ENCODE measurements around the gene VWDE.

VWDE gene

GRCh38 chr7:12314199-12314598, 89.5 kb downstream of the VWDE start:
- Mint-ChIP-seq H3K27ac (no peak overlapping the region), H3K36me3 (ENCODE audit: insufficient read depth) (no peaks in the 10 kb centered on the region), H3K4me1 (ENCODE audit: low read depth in 2 of 2) (no peaks in the 10 kb centered on the region), H3K9me3 (no peaks in the 10 kb centered on the region), H3K4me3 (no peak overlapping the region), H3K27me3 (peaks cover 8 to 16% of the 10 kb centered on the region in 2 donors)
- DNase-seq (no peak), ATAC-seq (replicated peaks) (no peak)

GRCh38 chr7:12305502-12305901, 98.2 kb downstream of the VWDE start:
- ATAC-seq (replicated peaks) (no peak), DNase-seq (no peak)
- Mint-ChIP-seq H3K4me1 (ENCODE audit: low read depth in 2 of 2) (peaks cover 0 to 2% of the 10 kb centered on the region in 2 donors), H3K27ac (peak overlapping the region in 1 of 2 donors; percentile 38), H3K27me3 (peaks cover 13 to 16% of the 10 kb centered on the region in 2 donors), H3K36me3 (ENCODE audit: insufficient read depth) (no peaks in the 10 kb centered on the region), H3K4me3 (no peak overlapping the region), H3K9me3 (no peaks in the 10 kb centered on the region)

- no peak for DNase-seq
- Mint-ChIP-seq H3K9me3 (no peaks in the 10 kb centered on the region), H3K27me3 (peaks cover under 1 to 9% of the 10 kb centered on the region in 2 donors), H3K4me1 (ENCODE audit: low read depth in 2 of 2) (peaks cover 0 to 2% of the 10 kb centered on the region in 2 donors), H3K36me3 (ENCODE audit: insufficient read depth) (no peaks in the 10 kb centered on the region), H3K27ac (no peak overlapping the region), H3K4me3 (no peak overlapping the region)
- no peak for ATAC-seq (replicated peaks)
Observed at GRCh38 chr7:12303495-12303894, 100.2 kb downstream of the VWDE start.

GRCh38 chr7:12303062-12303461, 100.6 kb downstream of the VWDE start:
- no peak overlapping the region for H3K27ac Mint-ChIP-seq

GRCh38 chr7:12300415-12300814, 103.2 kb downstream of the VWDE start:
- no peak overlapping the region for H3K27ac Mint-ChIP-seq
- no peaks in the 10 kb centered on the region for H3K9me3 Mint-ChIP-seq
- H3K4me1 Mint-ChIP-seq (ENCODE audit: low read depth in 2 of 2): peaks cover 0 to 2% of the 10 kb centered on the region in 2 donors
- peaks cover 2 to 7% of the 10 kb centered on the region in 2 donors for H3K27me3 Mint-ChIP-seq
- H3K36me3 Mint-ChIP-seq (ENCODE audit: insufficient read depth): no peaks in the 10 kb centered on the region
- no peak overlapping the region for H3K4me3 Mint-ChIP-seq
- no peak for ATAC-seq (replicated peaks)
- DNase-seq: no peak

More at GRCh38 chr7:12303062-12303461, 100.6 kb downstream of the VWDE start:
- H3K36me3 Mint-ChIP-seq (ENCODE audit: insufficient read depth): no peaks in the 10 kb centered on the region
- ATAC-seq (replicated peaks) (no peak), DNase-seq (no peak)
- peaks cover 0 to 2% of the 10 kb centered on the region in 2 donors for H3K4me1 Mint-ChIP-seq (ENCODE audit: low read depth in 2 of 2)
- H3K9me3 Mint-ChIP-seq: no peaks in the 10 kb centered on the region
- no peak overlapping the region for H3K4me3 Mint-ChIP-seq
- peaks cover 0 to 9% of the 10 kb centered on the region in 2 donors for H3K27me3 Mint-ChIP-seq

- H3K36me3 Mint-ChIP-seq (ENCODE audit: insufficient read depth): no peaks in the 10 kb centered on the region
- no peak overlapping the region for H3K4me3 Mint-ChIP-seq
- DNase-seq: no peak
Observed at GRCh38 chr7:12299367-12299766, 104.3 kb downstream of the VWDE start.

DNA sequence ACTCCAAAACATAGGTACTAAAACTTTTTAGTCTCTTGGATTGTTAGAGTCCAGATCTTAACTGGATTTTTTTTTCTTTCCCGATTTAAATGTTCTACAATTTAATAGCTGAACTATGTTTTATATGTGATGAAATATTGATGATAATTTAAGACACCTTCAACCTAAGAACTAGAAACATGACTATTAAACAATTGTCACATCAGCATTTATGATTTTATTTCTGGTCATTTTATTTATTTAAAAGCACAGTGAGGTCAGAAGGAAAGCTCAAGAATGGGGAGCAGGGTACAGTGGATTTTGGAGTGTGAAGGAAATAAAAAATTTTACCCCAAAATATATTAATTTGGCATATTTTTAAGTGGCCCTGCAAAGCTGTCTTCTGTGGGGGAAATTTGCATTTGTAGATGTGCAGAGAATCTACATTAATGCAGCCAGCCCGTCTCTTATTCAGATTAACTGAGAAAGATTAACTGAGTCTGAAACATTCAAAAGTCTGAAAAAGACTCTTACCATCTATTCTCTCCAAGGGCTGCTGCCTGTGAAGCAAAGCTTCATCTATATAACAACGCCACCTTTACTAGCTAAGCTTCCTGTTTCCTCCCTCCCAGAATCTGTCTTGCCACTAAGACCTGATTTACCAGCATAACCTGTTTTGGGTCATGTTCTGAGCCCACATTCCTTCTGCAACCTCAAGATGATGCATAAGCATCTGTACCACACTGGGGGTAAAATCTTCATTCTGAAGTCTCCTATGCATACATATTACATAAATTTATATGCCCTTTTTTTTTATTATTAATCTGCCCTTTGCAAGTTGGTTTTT, 106.2 kb downstream of the VWDE start:
- Mint-ChIP-seq H3K27me3 (peaks cover 7 to 10% of the 10 kb centered on the region in 2 donors), H3K36me3 (ENCODE audit: insufficient read depth) (no peaks in the 10 kb centered on the region)
- ATAC-seq (replicated peaks): no peak

More at GRCh38 chr7:12299367-12299766, 104.3 kb downstream of the VWDE start:
- ATAC-seq (replicated peaks): no peak
- Mint-ChIP-seq H3K4me1 (ENCODE audit: low read depth in 2 of 2) (peaks cover 0 to 2% of the 10 kb centered on the region in 2 donors), H3K27ac (no peak overlapping the region), H3K9me3 (no peaks in the 10 kb centered on the region), H3K27me3 (peaks cover 7 to 10% of the 10 kb centered on the region in 2 donors)

DNA sequence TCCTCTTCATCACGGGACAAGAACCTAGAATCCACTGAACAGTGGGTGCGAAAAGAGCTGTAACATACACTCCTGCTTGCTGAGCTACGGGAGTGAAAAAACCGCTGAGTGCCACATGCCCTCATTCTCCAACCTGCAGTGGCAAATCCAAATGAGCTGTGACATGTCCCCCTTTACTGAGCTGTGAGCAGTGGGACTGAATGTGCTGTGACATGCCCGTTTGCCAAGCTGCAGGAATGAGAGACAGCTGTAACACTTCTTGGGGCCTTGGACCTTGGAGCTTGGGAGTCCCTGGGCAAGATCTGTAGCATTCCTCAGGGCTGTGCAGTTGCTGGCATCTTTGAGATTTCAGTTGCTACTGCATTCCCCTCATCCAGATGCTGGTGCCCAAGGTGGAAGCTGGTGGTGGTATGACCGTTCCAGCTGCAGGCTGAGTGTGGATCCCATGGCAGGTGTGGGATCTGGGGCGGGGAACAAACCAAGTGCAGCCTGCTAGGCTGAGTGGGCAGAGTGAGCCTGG, 107.6 kb downstream of the VWDE start:
- Mint-ChIP-seq H3K27ac (no peak overlapping the region), H3K36me3 (ENCODE audit: insufficient read depth) (no peaks in the 10 kb centered on the region), H3K4me3 (no peak overlapping the region), H3K9me3 (no peaks in the 10 kb centered on the region), H3K27me3 (peaks cover 7 to 10% of the 10 kb centered on the region in 2 donors), H3K4me1 (ENCODE audit: low read depth in 2 of 2) (no peaks in the 10 kb centered on the region)
- ATAC-seq (replicated peaks): no peak
- DNase-seq: no peak

More for the DNA sequence above, 106.2 kb downstream of the VWDE start:
- no peaks in the 10 kb centered on the region for H3K4me1 Mint-ChIP-seq (ENCODE audit: low read depth in 2 of 2)
- no peaks in the 10 kb centered on the region for H3K9me3 Mint-ChIP-seq
- DNase-seq: no peak
- H3K4me3 Mint-ChIP-seq: no peak overlapping the region
- H3K27ac Mint-ChIP-seq: no peak overlapping the region

DNA sequence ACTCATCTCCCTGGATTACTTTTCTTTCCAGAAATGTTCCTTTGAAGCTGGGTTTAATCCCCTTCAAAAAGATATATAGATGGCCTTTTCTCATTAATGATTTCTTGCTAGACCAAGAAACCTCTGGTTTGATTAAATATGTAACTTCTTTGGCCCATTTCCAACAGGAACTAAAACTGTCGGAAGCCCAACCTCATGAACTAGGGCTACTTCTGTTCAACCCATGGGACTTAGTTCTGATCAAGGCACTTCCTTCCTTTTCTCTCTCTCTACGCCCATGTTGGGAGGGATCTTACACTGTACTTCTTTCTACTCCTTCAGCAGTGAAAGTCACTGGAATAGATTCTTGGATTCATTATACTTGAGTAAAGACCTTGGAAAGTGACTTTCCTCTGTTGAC, 109.0 kb downstream of the VWDE start:
- Mint-ChIP-seq H3K27me3 (peaks cover 7 to 10% of the 10 kb centered on the region in 2 donors), H3K36me3 (ENCODE audit: insufficient read depth) (no peaks in the 10 kb centered on the region), H3K27ac (no peak overlapping the region), H3K4me3 (no peak overlapping the region), H3K9me3 (no peaks in the 10 kb centered on the region), H3K4me1 (ENCODE audit: low read depth in 2 of 2) (no peaks in the 10 kb centered on the region)
- DNase-seq (no peak), ATAC-seq (replicated peaks) (no peak)

DNA sequence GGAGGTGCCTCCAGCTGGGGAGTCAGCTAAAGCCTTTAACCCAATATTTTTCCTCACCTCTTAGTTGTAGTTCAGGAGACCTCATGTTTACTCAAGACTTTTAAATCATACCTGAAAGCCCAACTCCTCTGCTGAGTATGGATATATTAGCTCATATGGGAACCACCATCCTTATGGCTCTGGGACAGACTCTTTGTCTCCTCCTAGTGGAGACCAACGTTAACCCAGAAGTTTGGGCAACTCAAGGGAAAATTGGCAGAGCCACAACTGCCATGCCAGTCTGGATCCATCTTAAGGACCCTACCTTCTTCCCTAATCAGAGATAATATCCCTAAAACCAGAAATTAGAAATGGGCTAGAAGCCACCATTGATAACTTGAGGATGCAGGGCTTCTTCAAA, 111.8 kb downstream of the VWDE start:
- ATAC-seq (replicated peaks) (no peak), DNase-seq (no peak)
- Mint-ChIP-seq H3K4me1 (ENCODE audit: low read depth in 2 of 2) (no peaks in the 10 kb centered on the region), H3K9me3 (no peaks in the 10 kb centered on the region), H3K4me3 (no peak overlapping the region), H3K27ac (no peak overlapping the region), H3K36me3 (ENCODE audit: insufficient read depth) (no peaks in the 10 kb centered on the region), H3K27me3 (peaks cover 7 to 10% of the 10 kb centered on the region in 2 donors)

- no peak overlapping the region for H3K4me3 Mint-ChIP-seq
- ATAC-seq (replicated peaks) (no peak), DNase-seq (no peak)
- H3K27ac Mint-ChIP-seq: no peak overlapping the region
- peaks cover 2 to 10% of the 10 kb centered on the region in 2 donors for H3K27me3 Mint-ChIP-seq
- H3K9me3 Mint-ChIP-seq: no peaks in the 10 kb centered on the region
- H3K4me1 Mint-ChIP-seq (ENCODE audit: low read depth in 2 of 2): no peaks in the 10 kb centered on the region
- H3K36me3 Mint-ChIP-seq (ENCODE audit: insufficient read depth): no peaks in the 10 kb centered on the region
Observed at GRCh38 chr7:12290761-12291160, 112.9 kb downstream of the VWDE start.

DNA sequence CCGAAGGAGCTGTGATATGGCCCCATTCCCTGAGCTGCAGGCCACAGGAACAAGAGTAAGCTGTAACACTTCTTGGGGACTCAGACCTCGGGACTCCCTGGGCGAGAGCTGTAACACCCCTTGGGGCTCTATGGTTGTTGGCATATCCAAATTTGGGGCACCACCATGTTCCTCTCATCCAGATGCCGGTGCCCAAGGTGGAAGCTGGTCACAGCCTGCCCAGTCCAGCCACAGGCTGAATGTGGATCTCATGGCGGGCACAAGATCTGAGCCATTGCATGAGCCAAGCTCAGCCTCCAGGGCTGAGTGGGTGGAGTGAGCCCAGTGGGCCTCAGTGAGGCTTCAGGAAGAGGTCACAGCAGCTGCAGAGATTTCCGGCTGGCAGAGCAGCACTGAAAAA, 113.7 kb downstream of the VWDE start:
- Mint-ChIP-seq H3K27ac (no peak overlapping the region), H3K27me3 (peaks cover 0 to 4% of the 10 kb centered on the region in 2 donors), H3K9me3 (no peaks in the 10 kb centered on the region), H3K4me3 (no peak overlapping the region), H3K4me1 (ENCODE audit: low read depth in 2 of 2) (no peaks in the 10 kb centered on the region), H3K36me3 (ENCODE audit: insufficient read depth) (no peaks in the 10 kb centered on the region)
- no peak for DNase-seq
- ATAC-seq (replicated peaks): no peak

- no peak overlapping the region for H3K4me3 Mint-ChIP-seq
- H3K9me3 Mint-ChIP-seq: no peaks in the 10 kb centered on the region
- peaks cover 16 to 19% of the 10 kb centered on the region in 2 donors for H3K27me3 Mint-ChIP-seq
- H3K27ac Mint-ChIP-seq: no peak overlapping the region
- H3K4me1 Mint-ChIP-seq (ENCODE audit: low read depth in 2 of 2): no peaks in the 10 kb centered on the region
- no peak for ATAC-seq (replicated peaks)
- H3K36me3 Mint-ChIP-seq (ENCODE audit: insufficient read depth): no peaks in the 10 kb centered on the region
- no peak for DNase-seq
Observed at GRCh38 chr7:12287901-12288300, 115.8 kb downstream of the VWDE start.

DNA sequence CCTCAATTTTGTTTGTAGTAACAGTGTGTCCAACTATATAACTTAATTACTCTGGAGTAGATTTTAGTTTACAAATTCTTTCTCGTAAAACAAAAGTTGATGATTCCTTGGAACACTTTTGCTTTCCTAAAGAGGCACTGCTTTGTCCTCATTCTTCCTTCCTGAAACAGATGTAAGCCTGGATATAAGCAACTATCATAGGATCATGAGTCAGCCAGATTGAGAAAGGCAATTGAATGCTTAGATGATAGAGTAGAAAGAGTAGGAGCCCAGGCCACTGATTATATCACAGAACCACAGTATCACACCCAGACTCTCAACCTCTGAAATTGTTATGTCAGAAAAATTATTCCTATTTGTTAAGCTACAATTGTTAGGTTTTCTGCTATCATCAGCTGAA, 122.6 kb downstream of the VWDE start:
- ATAC-seq (replicated peaks) (no peak), DNase-seq (no peak)
- Mint-ChIP-seq H3K9me3 (peaks cover 0 to 2% of the 10 kb centered on the region in 2 donors), H3K36me3 (ENCODE audit: insufficient read depth) (no peaks in the 10 kb centered on the region), H3K27ac (no peak overlapping the region), H3K27me3 (peaks cover 32 to 47% of the 10 kb centered on the region in 2 donors), H3K4me1 (ENCODE audit: low read depth in 2 of 2) (no peaks in the 10 kb centered on the region), H3K4me3 (no peak overlapping the region)

Measured in effector memory CD8-positive, alpha-beta T cell (primary cell).